ENCODE data around the gene METTL8.
"Not testable (repeated sequence)": the region's sequence is repeated elsewhere in the genome, so short reads cannot be mapped to it uniquely, and the experiment has no call there.

Gene METTL8

GRCh38 chr2:171387052-171387451 is 46.7 kb downstream of the METTL8 start:
- DNase-seq (ENCODE audit: low read depth) = no peak
- H3K4me3 ChIP-seq (ENCODE audit: low read length) = no peak overlapping the region
- TF ChIP-seq CTCF (conservative IDR thresholded peaks at IDR 0.05; ENCODE audit: low read length) = no peak

DNA sequence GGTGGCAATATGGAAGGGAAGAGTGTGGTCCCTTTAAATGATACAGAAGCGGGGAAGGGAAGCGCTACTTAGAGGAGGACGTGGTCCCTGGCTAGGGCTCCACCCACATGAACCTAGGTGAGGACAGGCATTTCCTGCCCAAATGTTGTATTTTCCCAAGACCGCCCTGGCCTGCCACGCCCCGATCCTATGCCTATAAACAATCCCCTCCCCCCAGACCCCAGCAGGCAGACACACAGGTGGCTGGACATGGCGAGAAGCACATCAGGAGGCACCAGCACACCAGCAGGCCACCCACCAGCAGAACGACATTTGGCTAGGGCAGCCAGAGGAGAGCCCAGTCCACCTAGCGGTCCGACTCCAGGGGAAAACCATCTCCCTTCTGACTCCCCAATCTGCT is 47.2 kb downstream of the METTL8 start:
- no peak for TF ChIP-seq CTCF (conservative IDR thresholded peaks at IDR 0.05; ENCODE audit: low read length)
- no peak overlapping the region for H3K4me3 ChIP-seq (ENCODE audit: low read length)
- DNase-seq (ENCODE audit: low read depth) = no peak

DNA sequence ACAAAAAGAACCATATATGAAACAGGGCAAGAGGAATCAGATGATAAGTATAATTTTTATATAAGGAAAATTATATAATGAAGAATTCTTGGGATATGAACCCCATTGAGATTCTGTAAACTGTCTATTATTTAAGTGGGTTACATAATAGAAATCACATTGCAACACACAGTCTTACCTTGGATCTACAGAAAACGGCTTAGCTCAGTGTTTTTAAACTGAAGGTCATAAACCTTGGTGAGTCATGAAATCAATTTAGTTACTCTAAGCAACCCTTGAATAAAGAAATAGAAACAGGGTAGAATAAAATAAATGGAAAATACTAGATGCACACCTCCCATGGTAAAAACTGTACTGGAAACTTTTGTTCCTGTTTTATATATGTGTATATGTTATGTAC is 50.7 kb downstream of the METTL8 start:
- no peak overlapping the region for H3K4me3 ChIP-seq (ENCODE audit: low read length)
- DNase-seq (ENCODE audit: low read depth) = no peak
- TF ChIP-seq CTCF (conservative IDR thresholded peaks at IDR 0.05; ENCODE audit: low read length) = no peak

DNA sequence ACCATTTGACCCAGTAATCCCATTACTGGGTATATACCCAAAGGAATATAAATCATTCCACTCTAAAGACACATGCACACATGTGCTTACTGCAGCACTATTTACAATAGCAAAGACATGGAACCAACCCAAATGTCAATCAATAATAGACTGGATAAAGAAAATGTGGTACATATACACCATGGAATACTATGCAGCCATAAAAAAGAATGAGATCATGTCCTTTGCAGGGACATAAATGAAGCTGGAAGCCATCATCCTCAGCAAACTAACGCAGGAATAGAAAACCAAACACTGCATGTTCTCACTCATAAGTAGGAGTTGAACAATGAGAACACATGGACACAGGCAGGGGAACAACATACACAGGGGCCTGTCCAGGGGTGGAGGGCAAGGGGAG is 51.6 kb downstream of the METTL8 start:
- not testable (repeated sequence) for DNase-seq (ENCODE audit: low read depth); H3K4me3 ChIP-seq (ENCODE audit: low read length)

DNA sequence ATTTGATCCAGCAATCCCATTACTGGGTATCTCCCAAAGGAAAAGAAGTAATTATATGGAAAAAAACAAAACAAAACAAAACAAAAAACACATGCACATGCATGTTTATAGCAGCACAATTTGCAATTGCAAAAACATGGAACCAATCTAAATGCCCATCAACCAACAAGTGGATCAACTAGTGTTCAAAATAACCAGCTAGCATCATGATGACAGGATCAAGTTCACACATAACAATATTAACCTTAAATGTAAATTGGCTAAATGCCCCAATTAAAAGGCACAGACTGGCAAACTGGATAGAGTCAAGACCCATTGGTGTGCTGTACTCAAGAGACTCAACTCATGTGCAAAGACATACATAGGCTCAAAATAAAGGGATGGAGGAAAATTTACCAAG is 55.9 kb downstream of the METTL8 start:
- H3K4me3 ChIP-seq (ENCODE audit: low read length); DNase-seq (ENCODE audit: low read depth): not testable (repeated sequence)

DNA sequence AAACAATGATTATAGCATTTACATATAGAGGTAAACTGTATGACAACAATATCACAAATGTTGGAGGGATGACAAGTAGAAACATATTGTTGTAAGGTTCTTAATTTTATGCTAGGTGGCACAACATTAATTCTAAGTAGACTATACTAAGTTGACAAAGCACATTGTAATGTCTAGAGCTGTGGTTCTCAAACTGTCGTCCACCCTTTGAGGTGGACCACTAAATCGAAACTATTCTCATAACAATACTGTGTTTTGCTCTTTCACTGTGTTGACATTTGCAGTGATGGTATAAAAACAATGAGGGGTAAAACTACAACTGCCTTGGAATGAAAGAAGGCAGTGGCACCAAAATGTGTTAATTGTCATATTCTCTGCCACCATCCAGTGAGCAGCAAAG is 66.1 kb downstream of the METTL8 start:
- no peak overlapping the region for H3K4me3 ChIP-seq (ENCODE audit: low read length)
- DNase-seq (ENCODE audit: low read depth) = no peak
- TF ChIP-seq CTCF (conservative IDR thresholded peaks at IDR 0.05; ENCODE audit: low read length) = no peak

- no peak for TF ChIP-seq CTCF (conservative IDR thresholded peaks at IDR 0.05; ENCODE audit: low read length)
- no peak for DNase-seq (ENCODE audit: low read depth)
- no peak overlapping the region for H3K4me3 ChIP-seq (ENCODE audit: low read length)
Measured at GRCh38 chr2:171365778-171366177, 68.0 kb downstream of the METTL8 start.

GRCh38 chr2:171365232-171365631 is 68.6 kb downstream of the METTL8 start:
- no peak for TF ChIP-seq CTCF (conservative IDR thresholded peaks at IDR 0.05; ENCODE audit: low read length)
- DNase-seq (ENCODE audit: low read depth) = no peak
- no peak overlapping the region for H3K4me3 ChIP-seq (ENCODE audit: low read length)

All from AG10803 (cell line).